GM12891 (cell line): ENCODE measurements around the gene SLC9A9.
A peak's percentile ranks its signal among the peaks of the same experiment; 100 is the strongest.

Experiments
- DNase-seq: peaks from one replicate; pipeline ENCODE4 v3.0.0; 2011; ENCODE audit warnings: low spot score; ENCODE audit not compliant: insufficient read length
- FAIRE-seq: peaks from 2 replicates; lab custom pipeline; 2011; peaks lifted over from hg19 to GRCh38; lab: Jason Lieb, UNC
- PAX5 ChIP-seq: IDR thresholded peaks from 2 replicates; pipeline ENCODE4 v1.6.1; 2011; ENCODE audit warnings: low read length, moderate library complexity, mild to moderate bottlenecking; ENCODE audit not compliant: insufficient read depth, severe bottlenecking
- POLR2A ChIP-seq: IDR thresholded peaks from 2 replicates; pipeline ENCODE4 v1.6.1; 2011; ENCODE audit warnings: low read depth, low read length, control low read depth
- POLR2AphosphoS5 ChIP-seq: IDR thresholded peaks from 2 replicates; pipeline ENCODE4 v1.6.1; 2011; ENCODE audit warnings: low read depth, low read length, control low read depth
- POU2F2 ChIP-seq: IDR thresholded peaks from 2 replicates; pipeline ENCODE4 v1.6.1; 2011; ENCODE audit warnings: low read depth, mild to moderate bottlenecking, control low read depth, low read length, moderate library complexity
- SPI1 ChIP-seq: IDR thresholded peaks from 2 replicates; pipeline ENCODE4 v1.6.1; 2011; ENCODE audit warnings: low read depth, low read length, control low read depth
- TAF1 ChIP-seq: IDR thresholded peaks from 2 replicates; pipeline ENCODE4 v1.6.1; 2011; ENCODE audit warnings: low read depth, low read length, control low read depth

Gene SLC9A9

DNA sequence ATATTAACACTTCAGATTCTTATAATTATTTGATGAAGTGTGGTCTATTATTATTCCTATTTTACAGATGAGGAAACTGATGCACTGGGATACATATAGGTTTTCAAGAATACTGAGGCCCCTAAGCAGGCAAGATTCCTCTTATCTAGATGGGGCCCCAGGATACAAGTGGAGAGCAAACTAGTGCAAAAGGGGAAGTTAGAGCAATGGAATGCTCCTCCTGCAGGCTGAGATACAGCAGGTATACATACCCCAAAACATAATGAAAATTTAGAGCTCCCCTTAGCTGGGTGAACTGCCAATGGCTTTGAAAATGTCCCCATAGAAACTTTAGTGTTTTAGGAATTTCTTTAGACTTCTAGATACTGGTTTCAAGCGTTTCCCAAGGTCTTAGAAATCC lies 481.6 kb downstream of the SLC9A9 start:
- TF ChIP-seq POLR2AphosphoS5, result no peak
- TF ChIP-seq POU2F2, result no peak
- TF ChIP-seq POLR2A, result no peak
- TF ChIP-seq PAX5, result no peak
- no peak for TF ChIP-seq SPI1
- no peak for TF ChIP-seq TAF1
- FAIRE-seq (no peak), DNase-seq (no peak)

GRCh38 chr3:143363949-143364348 lies 484.3 kb downstream of the SLC9A9 start:
- no peak for DNase-seq
- peak; percentile 55 for FAIRE-seq
- TF ChIP-seq POU2F2 (no peak), SPI1 (peak; percentile 53; the same call in 1 of the 2 replicates)

DNA sequence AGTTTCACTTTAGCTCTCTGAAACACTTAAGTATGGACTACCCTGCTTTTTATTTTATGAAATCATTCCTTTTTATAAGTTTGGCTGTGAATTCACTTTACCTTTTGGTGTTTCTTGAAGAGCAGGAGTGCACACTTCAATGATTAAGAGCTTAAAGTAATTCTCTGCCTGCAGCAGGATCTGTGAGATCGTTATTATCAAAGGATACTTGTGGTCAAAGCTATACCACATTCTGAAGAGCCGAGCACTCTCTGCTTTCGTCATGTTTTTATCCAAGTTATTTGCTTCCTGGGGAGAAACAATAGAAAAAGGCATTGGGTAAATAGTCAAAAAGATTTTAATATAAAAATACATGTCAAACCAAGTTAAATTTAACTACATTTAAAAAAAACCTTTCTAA lies 485.0 kb downstream of the SLC9A9 start:
- no peak for DNase-seq
- TF ChIP-seq POU2F2 (no peak), POLR2AphosphoS5 (no peak), POLR2A (no peak), TAF1 (no peak), SPI1 (no peak), PAX5 (no peak)
- FAIRE-seq, result no peak

- FAIRE-seq, result peak; percentile 85
- no peak for DNase-seq
These were observed 485.9 kb downstream of the SLC9A9 start for GRCh38 chr3:143362115-143362991.

GRCh38 chr3:143361589-143361988 lies 486.7 kb downstream of the SLC9A9 start:
- DNase-seq (no peak), FAIRE-seq (no peak)
- TF ChIP-seq POU2F2 (no peak), SPI1 (no peak), POLR2AphosphoS5 (no peak), PAX5 (no peak), TAF1 (no peak), POLR2A (no peak)

More at GRCh38 chr3:143362115-143362991, 485.9 kb downstream of the SLC9A9 start:
- TF ChIP-seq POU2F2 (no peak), POLR2A (no peak), POLR2AphosphoS5 (no peak), TAF1 (no peak), SPI1 (no peak), PAX5 (no peak)

- TF ChIP-seq TAF1, result no peak
- TF ChIP-seq SPI1, result no peak
- TF ChIP-seq POU2F2, result no peak
- no peak for TF ChIP-seq POLR2AphosphoS5
- no peak for TF ChIP-seq POLR2A
- TF ChIP-seq PAX5, result no peak
- DNase-seq (no peak), FAIRE-seq (no peak)
These were observed 488.0 kb downstream of the SLC9A9 start for GRCh38 chr3:143360244-143360643.

DNA sequence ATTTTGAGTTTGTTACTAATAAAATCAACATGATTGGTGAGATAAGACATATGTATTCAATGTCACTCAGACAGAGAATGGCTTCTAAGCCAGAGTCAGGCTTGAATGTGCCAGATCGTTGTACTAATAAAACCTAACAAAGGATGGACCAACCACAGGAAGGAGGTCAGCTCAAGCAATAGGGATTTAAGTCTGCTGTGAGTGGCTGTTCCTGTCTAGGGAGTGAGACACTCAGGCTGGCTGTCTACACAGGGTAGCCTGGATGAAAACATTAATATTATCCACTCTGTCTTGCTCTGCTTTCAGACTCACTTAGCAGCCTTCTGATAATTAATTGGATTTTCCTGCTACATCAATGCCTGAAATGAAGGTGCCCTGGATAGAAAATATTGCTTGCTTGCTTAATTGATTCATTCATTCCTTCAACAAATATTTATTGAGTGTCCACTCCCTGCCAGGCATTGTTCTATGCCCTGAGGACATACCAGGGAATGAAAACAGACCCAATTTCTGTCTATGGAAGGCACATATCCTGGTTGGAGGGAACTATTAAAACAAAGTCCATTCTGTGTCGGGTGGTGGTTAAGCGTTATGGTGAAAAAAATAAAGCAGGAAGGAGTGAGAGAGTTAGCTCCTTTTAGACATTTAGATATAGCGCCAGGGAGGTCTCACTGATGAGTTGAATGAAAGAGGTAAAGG lies 489.3 kb downstream of the SLC9A9 start:
- no peak for DNase-seq
- no peak for TF ChIP-seq PAX5
- TF ChIP-seq SPI1, result no peak
- TF ChIP-seq POLR2AphosphoS5, result no peak
- TF ChIP-seq TAF1, result no peak
- no peak for TF ChIP-seq POU2F2
- no peak for TF ChIP-seq POLR2A
- no peak for FAIRE-seq

- FAIRE-seq, result no peak
- TF ChIP-seq TAF1 (no peak), POLR2AphosphoS5 (no peak), POLR2A (no peak), POU2F2 (no peak), SPI1 (no peak), PAX5 (no peak)
- no peak for DNase-seq
These were observed 490.0 kb downstream of the SLC9A9 start for GRCh38 chr3:143358155-143358792.

- no peak for FAIRE-seq
- no peak for DNase-seq
- no peak for TF ChIP-seq SPI1
- no peak for TF ChIP-seq POU2F2
- no peak for TF ChIP-seq POLR2AphosphoS5
- no peak for TF ChIP-seq PAX5
- TF ChIP-seq POLR2A, result no peak
- no peak for TF ChIP-seq TAF1
These were observed 490.6 kb downstream of the SLC9A9 start for GRCh38 chr3:143357700-143358099.

- DNase-seq, result no peak
- TF ChIP-seq POLR2A (no peak), SPI1 (no peak), TAF1 (no peak)
- FAIRE-seq, result no peak
These were observed 491.4 kb downstream of the SLC9A9 start for GRCh38 chr3:143356839-143357238.
